Mesothelial cell of epicardium (in vitro differentiated cells): ENCODE data around the gene CENPF. TPM values are rescaled to one million over a fixed set of nuclear protein-coding genes. Genes with fewer than 3 reads are reported as not detected.

ENCODE experiments used
- DNase-seq, 2 experiments: peaks; one replicate each; pipeline ENCODE4 v3.0.0; 2021; ENCODE audit warnings: low spot score in 2 of 2; ENCODE audit not compliant: unreplicated experiment in 2 of 2
- H3K27ac Mint-ChIP-seq: 2 replicates; pipeline ENCODE4 v1.8.0; 2021; ENCODE audit warnings: mixed read lengths
- H3K27me3 Mint-ChIP-seq: 2 replicates; pipeline ENCODE4 v1.8.0; 2021; ENCODE audit warnings: low read depth, mixed read lengths
- H3K36me3 Mint-ChIP-seq: 2 replicates; pipeline ENCODE4 v1.8.0; 2021; ENCODE audit warnings: mixed read lengths
- H3K4me1 Mint-ChIP-seq: 2 replicates; pipeline ENCODE4 v1.8.0; 2021; ENCODE audit warnings: mixed read lengths
- H3K4me3 Mint-ChIP-seq: 2 replicates; pipeline ENCODE4 v1.8.0; 2021; ENCODE audit warnings: mild to moderate bottlenecking, moderate library complexity, mixed read lengths
- H3K9me3 Mint-ChIP-seq: 2 replicates; pipeline ENCODE4 v1.8.0; 2021; ENCODE audit warnings: mixed read lengths
- CTCF ChIP-seq: fragments of 200-600 bp; sonication (generic); IDR thresholded peaks from one replicate; pipeline ENCODE4 v1.5.0; 2021; ENCODE audit warnings: antibody characterized with exemption; ENCODE audit not compliant: unreplicated experiment
- total RNA-seq: library from RNA; stranded (reverse); gene quantifications from 3 replicates; pipeline ENCODE4 v1.2.1, GENCODE V29; 2021

Gene CENPF
- total RNA-seq, 1 donor from 2014 or later = 58.1 TPM

GRCh38 chr1:214615109-214615508, 12.1 kb downstream of the CENPF start:
- H3K36me3 Mint-ChIP-seq = peaks cover 20% of the 10 kb centered on the region

GRCh38 chr1:214615871-214616270, 12.9 kb downstream of the CENPF start:
- H3K36me3 Mint-ChIP-seq = peaks cover 18% of the 10 kb centered on the region
- no peak for DNase-seq
- H3K27me3 Mint-ChIP-seq = no peaks in the 10 kb centered on the region
- H3K4me1 Mint-ChIP-seq = peaks cover 2% of the 10 kb centered on the region
- TF ChIP-seq CTCF = no peak
- no peak overlapping the region for H3K27ac Mint-ChIP-seq
- peaks cover 6% of the 10 kb centered on the region for H3K9me3 Mint-ChIP-seq
- no peak overlapping the region for H3K4me3 Mint-ChIP-seq

More at GRCh38 chr1:214615109-214615508, 12.1 kb downstream of the CENPF start:
- Mint-ChIP-seq H3K27ac (no peak overlapping the region), H3K27me3 (no peaks in the 10 kb centered on the region), H3K4me1 (peaks cover 2% of the 10 kb centered on the region), H3K4me3 (no peak overlapping the region), H3K9me3 (peaks cover 12% of the 10 kb centered on the region)
- no peak for TF ChIP-seq CTCF
- DNase-seq = no peak

- no peaks in the 10 kb centered on the region for H3K9me3 Mint-ChIP-seq
- no peaks in the 10 kb centered on the region for H3K27me3 Mint-ChIP-seq
- TF ChIP-seq CTCF = no peak
- H3K4me1 Mint-ChIP-seq = peaks cover 2% of the 10 kb centered on the region
- peaks cover 26% of the 10 kb centered on the region for H3K36me3 Mint-ChIP-seq
- H3K4me3 Mint-ChIP-seq = no peak overlapping the region
- H3K27ac Mint-ChIP-seq = no peak overlapping the region
- no peak for DNase-seq
Observed at GRCh38 chr1:214617246-214617645, 14.3 kb downstream of the CENPF start.

- Mint-ChIP-seq H3K27ac (no peak overlapping the region), H3K27me3 (no peaks in the 10 kb centered on the region), H3K4me3 (no peak overlapping the region), H3K9me3 (no peaks in the 10 kb centered on the region), H3K36me3 (peaks cover 26% of the 10 kb centered on the region), H3K4me1 (peaks cover 2% of the 10 kb centered on the region)
- no peak for TF ChIP-seq CTCF
- DNase-seq = no peak
Observed at GRCh38 chr1:214617843-214618242, 14.8 kb downstream of the CENPF start.

GRCh38 chr1:214621236-214621635, 18.2 kb downstream of the CENPF start:
- H3K9me3 Mint-ChIP-seq = no peaks in the 10 kb centered on the region
- no peak for DNase-seq
- no peak for TF ChIP-seq CTCF
- H3K4me1 Mint-ChIP-seq = no peaks in the 10 kb centered on the region
- H3K36me3 Mint-ChIP-seq = peaks cover 45% of the 10 kb centered on the region
- no peak overlapping the region for H3K27ac Mint-ChIP-seq
- H3K4me3 Mint-ChIP-seq = no peak overlapping the region
- no peaks in the 10 kb centered on the region for H3K27me3 Mint-ChIP-seq

GRCh38 chr1:214623430-214623829, 20.4 kb downstream of the CENPF start:
- TF ChIP-seq CTCF = no peak
- no peaks in the 10 kb centered on the region for H3K4me1 Mint-ChIP-seq
- no peaks in the 10 kb centered on the region for H3K27me3 Mint-ChIP-seq
- no peak overlapping the region for H3K27ac Mint-ChIP-seq
- H3K9me3 Mint-ChIP-seq = no peaks in the 10 kb centered on the region
- DNase-seq = no peak
- H3K4me3 Mint-ChIP-seq = no peak overlapping the region
- peaks cover 49% of the 10 kb centered on the region for H3K36me3 Mint-ChIP-seq
